ENCODE results near the gene MICU2. TPM values are rescaled to one million over a fixed set of nuclear protein-coding genes. Genes with fewer than 3 reads are reported as not detected.

The MICU2 gene
- total RNA-seq, 1 donor from 2014 or later, result 27.4 TPM

DNA sequence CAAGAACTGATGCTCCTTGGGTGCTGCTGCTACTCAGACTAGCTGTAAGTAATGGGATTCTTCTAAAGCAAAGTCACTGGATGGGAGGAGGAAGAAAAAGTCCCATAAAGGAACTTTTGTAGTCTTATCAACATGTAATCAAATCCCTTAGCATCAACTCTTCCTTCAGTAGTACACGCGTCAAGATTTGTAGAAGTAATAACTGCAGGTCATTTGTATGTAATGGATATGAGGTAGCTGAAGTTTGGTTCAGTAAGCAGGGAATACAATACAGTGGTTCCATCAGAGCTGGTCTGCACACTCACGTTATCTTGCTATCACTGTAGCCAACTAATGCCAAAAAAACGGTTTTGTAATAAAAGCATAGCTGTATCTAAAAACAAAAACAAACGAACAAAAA, 72.5 kb downstream of the MICU2 start:
- TF ChIP-seq CTCF (IDR thresholded peaks at IDR 0.05), result no peak
- Mint-ChIP-seq H3K36me3 (ENCODE audit: low read depth) (peaks cover 2% of the 10 kb centered on the region), H3K27ac (ENCODE audit: unreplicated experiment) (no peak overlapping the region), H3K27me3 (ENCODE audit: low read depth) (no peaks in the 10 kb centered on the region), H3K4me3 (ENCODE audit: unreplicated experiment) (no peak overlapping the region), H3K4me1 (ENCODE audit: low read depth) (no peaks in the 10 kb centered on the region), H3K9me3 (ENCODE audit: low read depth) (no peaks in the 10 kb centered on the region)
- no peak for DNase-seq (ENCODE audit: low spot score)

GRCh38 chr13:21530656-21531055, 73.3 kb downstream of the MICU2 start:
- Mint-ChIP-seq H3K4me1 (ENCODE audit: low read depth) (no peaks in the 10 kb centered on the region), H3K4me3 (ENCODE audit: unreplicated experiment) (no peak overlapping the region), H3K36me3 (ENCODE audit: low read depth) (peaks cover 2% of the 10 kb centered on the region), H3K9me3 (ENCODE audit: low read depth) (no peaks in the 10 kb centered on the region), H3K27me3 (ENCODE audit: low read depth) (no peaks in the 10 kb centered on the region), H3K27ac (ENCODE audit: unreplicated experiment) (no peak overlapping the region)
- TF ChIP-seq CTCF (IDR thresholded peaks at IDR 0.05), result no peak
- no peak for DNase-seq (ENCODE audit: low spot score)

- Mint-ChIP-seq H3K27ac (ENCODE audit: unreplicated experiment) (no peak overlapping the region), H3K27me3 (ENCODE audit: low read depth) (no peaks in the 10 kb centered on the region), H3K4me3 (ENCODE audit: unreplicated experiment) (no peak overlapping the region), H3K36me3 (ENCODE audit: low read depth) (peaks cover 2% of the 10 kb centered on the region), H3K4me1 (ENCODE audit: low read depth) (no peaks in the 10 kb centered on the region), H3K9me3 (ENCODE audit: low read depth) (no peaks in the 10 kb centered on the region)
- DNase-seq (ENCODE audit: low spot score), result no peak
- no peak for TF ChIP-seq CTCF (IDR thresholded peaks at IDR 0.05)
Observed at GRCh38 chr13:21529146-21529893, 74.7 kb downstream of the MICU2 start.

DNA sequence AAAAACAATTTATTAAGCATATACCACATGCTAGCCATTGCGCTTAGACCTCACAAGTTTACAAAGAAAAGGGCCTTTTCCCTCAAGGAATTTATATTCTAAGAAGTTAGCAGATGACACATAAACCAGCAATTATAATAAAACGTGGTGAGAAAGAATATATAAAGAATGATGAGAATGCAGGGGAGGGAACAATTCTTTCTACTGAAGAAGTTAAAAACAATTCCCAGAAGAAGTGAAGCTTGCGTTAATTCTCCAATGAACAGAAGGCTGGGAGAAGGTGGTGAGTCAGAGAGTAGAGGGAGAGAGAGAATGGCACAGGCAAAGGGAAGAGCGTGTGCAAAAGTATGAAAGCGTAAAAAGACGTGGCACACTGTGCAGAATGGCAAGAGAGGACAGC, 75.4 kb downstream of the MICU2 start:
- Mint-ChIP-seq H3K4me3 (ENCODE audit: unreplicated experiment) (no peak overlapping the region), H3K36me3 (ENCODE audit: low read depth) (peaks cover 4% of the 10 kb centered on the region), H3K27ac (ENCODE audit: unreplicated experiment) (no peak overlapping the region), H3K27me3 (ENCODE audit: low read depth) (no peaks in the 10 kb centered on the region), H3K4me1 (ENCODE audit: low read depth) (no peaks in the 10 kb centered on the region), H3K9me3 (ENCODE audit: low read depth) (no peaks in the 10 kb centered on the region)
- TF ChIP-seq CTCF (IDR thresholded peaks at IDR 0.05), result no peak
- no peak for DNase-seq (ENCODE audit: low spot score)

- no peak for DNase-seq (ENCODE audit: low spot score)
- Mint-ChIP-seq H3K27me3 (ENCODE audit: low read depth) (no peaks in the 10 kb centered on the region), H3K36me3 (ENCODE audit: low read depth) (peaks cover 2% of the 10 kb centered on the region), H3K9me3 (ENCODE audit: low read depth) (no peaks in the 10 kb centered on the region), H3K4me3 (ENCODE audit: unreplicated experiment) (no peak overlapping the region), H3K27ac (ENCODE audit: unreplicated experiment) (no peak overlapping the region), H3K4me1 (ENCODE audit: low read depth) (no peaks in the 10 kb centered on the region)
- TF ChIP-seq CTCF (IDR thresholded peaks at IDR 0.05), result no peak
Observed at GRCh38 chr13:21526707-21527540, 77.0 kb downstream of the MICU2 start.

Data from chondrocyte (in vitro differentiated cells).